ENCODE measurements around the gene TRAPPC13. TPM values are rescaled to one million over a fixed set of nuclear protein-coding genes. Genes with fewer than 3 reads are reported as not detected.
A peak's percentile ranks its signal among the peaks of the same experiment; 100 is the strongest.
"Not testable (repeated sequence)": the region's sequence is repeated elsewhere in the genome, so short reads cannot be mapped to it uniquely, and the experiment has no call there.

Gene TRAPPC13, protein sequence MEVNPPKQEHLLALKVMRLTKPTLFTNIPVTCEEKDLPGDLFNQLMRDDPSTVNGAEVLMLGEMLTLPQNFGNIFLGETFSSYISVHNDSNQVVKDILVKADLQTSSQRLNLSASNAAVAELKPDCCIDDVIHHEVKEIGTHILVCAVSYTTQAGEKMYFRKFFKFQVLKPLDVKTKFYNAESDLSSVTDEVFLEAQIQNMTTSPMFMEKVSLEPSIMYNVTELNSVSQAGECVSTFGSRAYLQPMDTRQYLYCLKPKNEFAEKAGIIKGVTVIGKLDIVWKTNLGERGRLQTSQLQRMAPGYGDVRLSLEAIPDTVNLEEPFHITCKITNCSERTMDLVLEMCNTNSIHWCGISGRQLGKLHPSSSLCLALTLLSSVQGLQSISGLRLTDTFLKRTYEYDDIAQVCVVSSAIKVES
- total RNA-seq = 10 to 100 TPM; 21.9 to 22.2 TPM

DNA sequence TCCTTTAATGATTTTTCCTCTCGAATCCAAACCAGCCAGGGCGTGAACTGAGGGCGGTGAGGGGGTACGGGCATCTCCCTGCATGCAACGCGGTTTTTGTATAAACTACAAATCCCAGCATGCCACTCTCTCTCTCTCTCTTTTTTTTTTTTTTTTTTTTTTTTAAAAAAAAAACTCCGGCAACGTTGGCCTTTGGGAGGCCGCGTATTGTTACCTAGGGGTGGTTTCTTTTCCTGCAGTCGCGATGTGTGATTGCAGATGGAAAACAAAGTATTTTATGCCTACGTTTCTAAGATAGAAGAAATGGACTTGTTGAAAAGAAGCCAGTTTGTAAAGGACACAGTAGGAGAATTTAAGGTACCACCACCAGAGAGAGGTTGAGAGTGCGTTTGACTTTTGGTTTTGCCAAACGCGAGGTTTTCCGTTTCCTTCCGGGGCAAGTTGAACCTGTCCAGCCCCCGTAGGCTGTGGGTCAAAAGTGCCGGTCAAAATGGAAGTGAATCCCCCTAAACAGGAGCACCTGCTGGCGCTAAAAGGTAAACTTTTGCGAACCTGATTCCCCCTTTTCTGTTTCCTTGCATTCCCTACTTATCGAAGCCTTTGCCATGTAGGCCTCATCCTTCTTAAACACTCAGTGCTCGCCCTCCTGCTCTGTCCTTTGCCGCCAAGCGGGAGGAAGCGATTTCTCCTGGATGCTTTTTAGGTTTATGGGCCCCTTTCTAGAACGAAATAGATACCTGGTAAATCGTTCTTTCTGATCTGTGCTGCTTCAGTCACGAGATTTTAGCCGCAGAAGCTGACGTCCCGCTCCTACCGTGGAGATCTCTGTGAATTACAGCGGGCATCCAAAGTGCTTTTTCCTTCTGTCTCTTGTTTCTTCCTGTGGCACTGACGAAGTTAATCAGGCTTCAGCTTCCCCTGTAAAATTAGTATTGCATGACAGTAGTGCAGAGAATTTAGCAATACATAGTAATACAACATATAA is at the start of gene TRAPPC13, which contains the start of gene SHLD3:
Gene TRAPPC13 (plus strand): TSS at position 457 of the 985 bp plus-strand sequence. CDS start 34 bp downstream, at position 491.
Gene SHLD3 (plus strand): TSS at position 457 of the 985 bp plus-strand sequence. CDS start 4,561 bp downstream, outside the sequence.
- H3K27ac Mint-ChIP-seq = peak within 1 kb of the TSS; percentile 97
- H3K36me3 Mint-ChIP-seq (ENCODE audit: low read depth) = peaks cover 13% of the 10 kb centered on the region
- H3K9me3 Mint-ChIP-seq (ENCODE audit: insufficient read depth) = no peaks in the 10 kb centered on the region
- H3K4me1 Mint-ChIP-seq (ENCODE audit: low read depth) = peaks cover 35% of the 10 kb centered on the region
- H3K4me3 Mint-ChIP-seq = peak within 1 kb of the TSS; percentile 89
- ChIA-PET POLR2A (interaction anchor here (0.6 to 2.0 kb wide), 8 partner anchors 41 to 1542 kb away, joined by 3 to 25 read pairs (median 4); partner anchors contain the start of genes CENPK, ERBIN and PPWD1), CTCF (interaction anchor here (0.6 to 1.4 kb wide), 4 partner anchors 13 to 98 kb away, joined by 3 to 5 read pairs (median 4); partner anchors contain the start of genes CENPK and PPWD1)
- peak; percentile 79 for ATAC-seq
- DNase-seq = peak; percentile 90
- no peaks in the 10 kb centered on the region for H3K27me3 Mint-ChIP-seq (ENCODE audit: low read depth)

- ChIA-PET CTCF (no interaction called here), POLR2A (interaction anchor here (0.9 to 1.2 kb wide), 3 partner anchors 11 to 14 kb away, joined by 3 to 4 read pairs (median 3); partner anchors contain the start of genes CENPK and PPWD1)
- Mint-ChIP-seq H3K27me3 (ENCODE audit: low read depth) (no peaks in the 10 kb centered on the region), H3K4me1 (ENCODE audit: low read depth) (peaks cover 11% of the 10 kb centered on the region), H3K36me3 (ENCODE audit: low read depth) (peaks cover 52% of the 10 kb centered on the region), H3K27ac (no peak overlapping the region), H3K9me3 (ENCODE audit: insufficient read depth) (no peaks in the 10 kb centered on the region), H3K4me3 (no peak overlapping the region)
- DNase-seq (no peak), ATAC-seq (no peak)
Observed at GRCh38 chr5:65577141-65577540, 47.7 kb upstream of the TRAPPC13 start.

DNA sequence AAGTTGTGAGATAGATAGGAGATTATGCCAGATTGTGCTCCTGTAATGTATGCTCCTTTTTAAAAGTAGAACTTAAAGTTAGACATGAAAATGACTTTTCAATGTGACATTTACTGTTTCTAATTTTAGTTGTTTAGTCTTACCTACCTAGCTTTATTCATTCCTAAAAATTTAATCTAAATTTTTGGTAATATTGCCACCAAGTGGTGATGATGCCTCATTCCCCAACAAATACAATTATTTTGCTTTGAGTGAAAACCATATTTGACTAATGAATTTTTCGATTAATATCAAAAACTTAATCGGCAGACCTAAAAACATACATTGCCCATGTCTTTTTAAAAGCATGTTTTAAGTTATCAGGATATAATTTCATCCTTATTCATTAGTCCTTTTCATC is 36.1 kb upstream of the TRAPPC13 start:
- DNase-seq (no peak), ATAC-seq (no peak)
- Mint-ChIP-seq H3K36me3 (ENCODE audit: low read depth) (peaks cover 33% of the 10 kb centered on the region), H3K27me3 (ENCODE audit: low read depth) (no peaks in the 10 kb centered on the region), H3K4me1 (ENCODE audit: low read depth) (no peaks in the 10 kb centered on the region), H3K4me3 (no peak overlapping the region), H3K9me3 (ENCODE audit: insufficient read depth) (no peaks in the 10 kb centered on the region), H3K27ac (no peak overlapping the region)
- CTCF ChIA-PET = interaction anchor here (0.8 to 1.8 kb wide), 2 partner anchors 36 to 106 kb away, joined by 3 read pairs; partner anchors contain the start of gene TRIM23
- POLR2A ChIA-PET = no interaction called here

GRCh38 chr5:65601761-65602160 is 23.1 kb upstream of the TRAPPC13 start:
- POLR2A ChIA-PET = not testable (repeated sequence)

DNA sequence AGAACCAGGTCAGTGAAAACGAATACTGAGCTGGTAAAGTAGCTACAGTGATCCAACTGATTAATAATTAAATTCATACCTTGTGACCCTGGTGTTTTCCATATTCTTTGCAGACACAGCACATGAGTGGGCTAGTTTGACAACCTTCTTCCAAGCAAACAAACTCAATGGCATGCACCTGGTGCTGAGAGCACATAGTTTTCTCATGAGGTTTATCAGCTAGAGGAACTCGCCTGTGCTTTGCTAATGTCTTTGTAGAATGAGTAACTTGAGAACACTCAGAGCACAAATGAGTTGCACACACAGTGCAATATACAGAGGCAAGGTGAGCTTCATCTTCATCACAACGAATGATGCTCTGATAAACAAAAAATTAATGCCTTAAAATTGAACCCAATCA is 13.3 kb upstream of the TRAPPC13 start:
- Mint-ChIP-seq H3K4me3 (no peak overlapping the region), H3K36me3 (ENCODE audit: low read depth) (peaks cover 44% of the 10 kb centered on the region), H3K9me3 (ENCODE audit: insufficient read depth) (no peaks in the 10 kb centered on the region), H3K4me1 (ENCODE audit: low read depth) (no peaks in the 10 kb centered on the region), H3K27me3 (ENCODE audit: low read depth) (no peaks in the 10 kb centered on the region), H3K27ac (no peak overlapping the region)
- CTCF ChIA-PET = interaction anchor here (0.7 to 2.5 kb wide), 3 partner anchors 12 to 55 kb away, joined by 3 to 8 read pairs (median 3); partner anchors contain the start of gene TRIM23
- POLR2A ChIA-PET = interaction anchor here (1.5 to 1.6 kb wide), 2 partner anchors 12 to 48 kb away, joined by 4 to 8 read pairs; partner anchors contain the start of genes CENPK, PPWD1 and TRIM23
- no peak for DNase-seq
- no peak for ATAC-seq

More at GRCh38 chr5:65601761-65602160, 23.1 kb upstream of the TRAPPC13 start:
- CTCF ChIA-PET; H3K4me3 Mint-ChIP-seq; H3K4me1 Mint-ChIP-seq (ENCODE audit: low read depth); H3K27me3 Mint-ChIP-seq (ENCODE audit: low read depth); ATAC-seq; DNase-seq; H3K9me3 Mint-ChIP-seq (ENCODE audit: insufficient read depth); H3K27ac Mint-ChIP-seq: not testable (repeated sequence)
- H3K36me3 Mint-ChIP-seq (ENCODE audit: low read depth) = peaks cover 67% of the 10 kb centered on the region

DNA sequence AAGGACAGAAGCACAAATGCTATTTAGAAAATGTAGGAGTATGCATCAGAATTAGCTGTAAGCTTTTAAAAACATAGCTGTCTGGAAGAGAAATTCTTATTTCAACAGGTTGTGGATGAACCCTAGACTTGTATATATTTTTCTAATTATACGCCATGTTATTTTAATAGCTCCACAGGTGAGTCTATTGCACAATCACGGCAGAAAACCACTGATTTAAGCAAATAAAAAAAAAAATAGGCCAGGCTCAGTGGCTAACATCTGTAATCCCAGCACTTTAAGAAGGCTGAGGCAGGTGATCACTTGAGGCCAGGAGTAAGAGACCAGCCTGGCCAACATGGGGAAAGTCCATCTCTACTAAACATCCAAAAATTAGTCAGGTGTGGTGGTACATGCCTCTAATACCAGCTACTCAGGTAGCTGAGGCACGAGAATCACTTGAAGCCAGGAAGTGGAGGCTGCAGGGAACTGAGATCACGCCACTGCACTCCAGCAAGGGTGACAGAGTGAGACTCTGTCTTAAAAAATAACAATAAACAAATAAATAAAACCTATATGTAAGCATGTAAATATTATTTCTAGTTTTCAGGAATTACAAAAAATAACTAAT is 12.4 kb upstream of the TRAPPC13 start:
- CTCF ChIA-PET = interaction anchor here (1.1 to 2.5 kb wide), 2 partner anchors 11 to 56 kb away, joined by 3 to 8 read pairs; partner anchors contain the start of gene TRIM23
- no peak overlapping the region for H3K27ac Mint-ChIP-seq
- DNase-seq = no peak
- peaks cover 38% of the 10 kb centered on the region for H3K36me3 Mint-ChIP-seq (ENCODE audit: low read depth)
- POLR2A ChIA-PET = interaction anchor here (1.5 to 1.6 kb wide), 2 partner anchors 11 to 49 kb away, joined by 4 to 8 read pairs; partner anchors contain the start of genes CENPK, PPWD1 and TRIM23
- H3K4me1 Mint-ChIP-seq (ENCODE audit: low read depth) = no peaks in the 10 kb centered on the region
- no peaks in the 10 kb centered on the region for H3K27me3 Mint-ChIP-seq (ENCODE audit: low read depth)
- no peak for ATAC-seq
- no peak overlapping the region for H3K4me3 Mint-ChIP-seq
- no peaks in the 10 kb centered on the region for H3K9me3 Mint-ChIP-seq (ENCODE audit: insufficient read depth)

DNA sequence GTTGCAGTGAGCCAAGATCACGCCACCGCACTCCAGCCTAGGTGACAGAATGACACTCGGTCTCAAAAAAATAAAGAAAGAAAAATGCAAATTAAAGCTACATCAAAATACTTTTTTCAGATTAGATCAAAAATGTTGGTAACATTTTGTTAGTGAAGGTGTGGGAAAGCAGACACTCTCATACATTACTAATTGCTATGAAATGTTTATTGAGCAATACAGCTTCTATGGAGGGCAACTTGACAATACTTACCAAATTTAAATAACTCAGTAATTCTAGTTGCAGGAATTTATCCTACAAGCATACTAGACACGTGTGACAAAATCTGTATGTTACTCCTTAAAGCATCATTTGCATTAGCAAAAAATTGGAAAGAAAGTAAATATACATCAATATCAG is 4.8 kb upstream of the TRAPPC13 start:
- H3K9me3 Mint-ChIP-seq (ENCODE audit: insufficient read depth) = no peaks in the 10 kb centered on the region
- DNase-seq = no peak
- POLR2A ChIA-PET = interaction anchor here (1.3 kb wide), 1 partner anchor 57 kb away, joined by 5 read pairs; the partner anchor contains the start of genes CENPK and PPWD1

DNA sequence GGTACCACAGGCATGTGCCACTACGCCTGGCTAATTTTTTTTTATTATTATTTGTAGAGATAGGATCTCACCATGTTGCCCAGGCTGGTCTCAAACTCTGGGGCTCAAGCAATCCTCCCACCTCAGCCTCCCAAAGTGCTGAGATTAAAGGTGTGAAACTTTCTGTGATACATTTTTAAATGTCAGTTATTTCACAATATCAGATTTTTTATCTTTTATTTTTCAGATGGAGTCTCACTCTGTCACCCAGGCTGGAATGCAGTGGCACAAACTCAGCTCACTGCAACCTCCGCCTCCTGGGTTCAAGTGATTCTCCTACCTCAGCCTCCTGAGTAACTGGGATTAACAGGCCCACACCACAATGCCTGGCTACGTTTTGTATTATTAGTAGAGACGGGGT is 2.9 kb upstream of the TRAPPC13 start:
- ATAC-seq; H3K27me3 Mint-ChIP-seq (ENCODE audit: low read depth); H3K9me3 Mint-ChIP-seq (ENCODE audit: insufficient read depth); H3K36me3 Mint-ChIP-seq (ENCODE audit: low read depth); H3K27ac Mint-ChIP-seq; DNase-seq; POLR2A ChIA-PET; H3K4me3 Mint-ChIP-seq; CTCF ChIA-PET: not testable (repeated sequence)
- peaks cover 22% of the 10 kb centered on the region for H3K4me1 Mint-ChIP-seq (ENCODE audit: low read depth)

More for the DNA sequence above, 4.8 kb upstream of the TRAPPC13 start:
- no peak overlapping the region for H3K27ac Mint-ChIP-seq
- peaks cover 10% of the 10 kb centered on the region for H3K36me3 Mint-ChIP-seq (ENCODE audit: low read depth)
- no peaks in the 10 kb centered on the region for H3K27me3 Mint-ChIP-seq (ENCODE audit: low read depth)
- no peak overlapping the region for H3K4me3 Mint-ChIP-seq
- peaks cover 15% of the 10 kb centered on the region for H3K4me1 Mint-ChIP-seq (ENCODE audit: low read depth)
- ATAC-seq = no peak
- CTCF ChIA-PET = no interaction called here

GRCh38 chr5:65623482-65623881 is 1.3 kb upstream of the TRAPPC13 start:
- Mint-ChIP-seq H3K4me3 (peak overlapping the region; percentile 89), H3K9me3 (ENCODE audit: insufficient read depth) (no peaks in the 10 kb centered on the region), H3K36me3 (ENCODE audit: low read depth) (peaks cover 8% of the 10 kb centered on the region), H3K4me1 (ENCODE audit: low read depth) (peaks cover 31% of the 10 kb centered on the region), H3K27ac (peak overlapping the region; percentile 97), H3K27me3 (ENCODE audit: low read depth) (no peaks in the 10 kb centered on the region)
- POLR2A ChIA-PET = interaction anchor here (0.7 to 2.0 kb wide), 7 partner anchors 10 to 344 kb away, joined by 3 to 25 read pairs (median 4); partner anchors contain the start of genes CENPK and PPWD1
- CTCF ChIA-PET = interaction anchor here (0.9 to 1.6 kb wide), 5 partner anchors 10 to 140 kb away, joined by 3 to 8 read pairs (median 4); no protein-coding TSS in a partner anchor
- DNase-seq (no peak), ATAC-seq (no peak)

DNA sequence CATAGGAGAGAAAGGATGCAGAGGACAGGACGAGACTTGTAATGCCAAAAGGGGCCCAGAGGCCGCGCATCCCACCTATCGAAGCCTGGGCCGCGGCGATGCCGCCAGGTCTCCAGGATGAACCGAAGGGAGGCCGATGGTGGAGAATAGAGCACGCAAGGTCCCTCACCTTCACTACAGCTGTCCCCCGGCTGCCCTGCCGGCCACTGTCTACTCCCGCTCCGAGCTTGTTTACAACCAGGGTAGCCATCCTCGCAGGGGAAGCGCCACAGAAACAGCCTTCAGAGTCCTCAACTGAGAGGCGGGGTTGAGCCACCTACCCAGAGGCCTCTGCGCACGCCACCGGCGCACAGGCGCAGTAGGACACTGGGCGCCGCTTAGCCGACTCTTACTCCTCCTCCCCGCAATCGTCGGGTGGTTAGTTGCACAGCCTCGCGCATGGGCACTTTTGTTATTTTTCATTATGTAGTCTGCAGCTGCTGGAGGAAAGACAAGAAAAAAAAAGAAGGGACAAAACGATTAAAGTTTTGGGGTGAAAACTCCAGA is 729 bp upstream of the TRAPPC13 start, which contains the start of gene TRIM23:
Gene TRIM23 (minus strand): TSS at position 309 of the 546 bp plus-strand sequence. CDS start 59 bp downstream, at position 250.
- ChIA-PET CTCF (interaction anchor here (0.6 to 1.6 kb wide), 7 partner anchors 10 to 141 kb away, joined by 3 to 8 read pairs (median 3); no protein-coding TSS in a partner anchor), POLR2A (interaction anchor here (0.7 to 2.0 kb wide), 9 partner anchors 11 to 343 kb away, joined by 3 to 25 read pairs (median 4); partner anchors contain the start of genes CENPK, ERBIN and PPWD1)
- Mint-ChIP-seq H3K9me3 (ENCODE audit: insufficient read depth) (no peaks in the 10 kb centered on the region), H3K4me3 (peak within 1 kb of the TSS; percentile 89), H3K4me1 (ENCODE audit: low read depth) (peaks cover 31% of the 10 kb centered on the region), H3K27me3 (ENCODE audit: low read depth) (no peaks in the 10 kb centered on the region), H3K27ac (peak within 1 kb of the TSS; percentile 97), H3K36me3 (ENCODE audit: low read depth) (peaks cover 8% of the 10 kb centered on the region)
- ATAC-seq (peak; percentile 98), DNase-seq (peak; percentile 95)
